ENCODE data around the gene TBPL1. TPM values are rescaled to one million over a fixed set of nuclear protein-coding genes. Genes with fewer than 3 reads are reported as not detected.

Gene TBPL1
- total and polyA plus RNA-seq, 2 of the 8 experiments (the other 6 are each of a cell fraction or from before 2014, with no cell fraction given), result 32.5 to 67.0 TPM

- CTCF ChIA-PET (ENCODE audit: partially characterized antibody), result interaction anchor here (0.8 to 6.5 kb wide), 16 partner anchors 10 to 93 kb away, joined by 3 to 45 read pairs (median 4); no protein-coding TSS in a partner anchor
- Histone ChIP-seq H3K9me3 (ENCODE audit: insufficient read depth in 2 of 2, low read depth in 1 of 2, low read length in 1 of 2) (no peaks in the 10 kb centered on the region), H4K20me1 (replicated peaks in 1 of 2; ENCODE audit: control insufficient read depth in 1 of 2, insufficient read depth in 2 of 2, low read length in 2 of 2) (no peaks in the 10 kb centered on the region), H3K27me3 (replicated peaks in 1 of 4; ENCODE audit: control insufficient read depth in 3 of 4, extremely low read depth in 1 of 4, insufficient read depth in 3 of 4, low read length in 3 of 4) (no peaks in the 10 kb centered on the region), H2AK5ac (ENCODE audit: low read depth, low read length) (no peak overlapping the region), H3K14ac (ENCODE audit: insufficient read length) (no peak overlapping the region), H3K23me2 (ENCODE audit: low read depth, low read length) (no peaks in the 10 kb centered on the region), H4K8ac (ENCODE audit: extremely low read depth, insufficient read depth, low read length) (no peak overlapping the region), H3K4ac (replicated peaks; ENCODE audit: insufficient read length, low read depth, low read length) (no peak overlapping the region), H2BK5ac (ENCODE audit: low read depth, low read length) (no peak overlapping the region), H3K4me1 (replicated peaks in 1 of 4; ENCODE audit: control insufficient read depth in 3 of 4, insufficient read depth in 4 of 4, low read length in 3 of 4) (peaks cover 0 to 3% (median 1%) of the 10 kb centered on the region in 4 experiments; a peak in 2 of 7 replicates), H2BK12ac (ENCODE audit: low read depth, low read length) (no peak overlapping the region), H2BK120ac (replicated peaks; ENCODE audit: low read depth, low read length) (no peak overlapping the region), H3K27ac (ENCODE audit: low read depth, low read length) (no peak overlapping the region), H3K79me1 (ENCODE audit: low read depth, low read length) (no peaks in the 10 kb centered on the region), H3K56ac (replicated peaks; ENCODE audit: insufficient read length, low read depth, low read length) (no peak overlapping the region), H3K4me3 (ENCODE audit: extremely low read depth in 1 of 4, insufficient read depth in 2 of 4, low read depth in 3 of 4, low read length in 4 of 4) (no peak overlapping the region), H4K91ac (replicated peaks; ENCODE audit: insufficient read length, low read length) (no peak overlapping the region), H3K18ac (ENCODE audit: extremely low read depth, low read length) (no peak overlapping the region), H2AFZ (ENCODE audit: low read length) (no peak overlapping the region), H2BK15ac (ENCODE audit: low read length) (no peak overlapping the region), H3K79me2 (ENCODE audit: control insufficient read depth in 1 of 2, insufficient read depth in 2 of 2, low read length in 2 of 2) (no peaks in the 10 kb centered on the region), H3K36me3 (ENCODE audit: control insufficient read depth in 2 of 4, insufficient read depth in 4 of 4, low read length in 3 of 4) (peaks cover 0 to 3% (median 0%) of the 10 kb centered on the region in 4 experiments; a peak in 1 of 8 replicates), H4K5ac (ENCODE audit: insufficient read length, low read depth, low read length) (no peak overlapping the region), H2BK20ac (ENCODE audit: low read length) (no peak overlapping the region), H3K9ac (replicated peaks in 1 of 4; ENCODE audit: extremely low read depth in 1 of 4, low read depth in 3 of 4, low read length in 3 of 4) (no peak overlapping the region), H3K4me2 (ENCODE audit: insufficient read depth in 1 of 2, low read depth in 2 of 2, low read length in 2 of 2) (no peak overlapping the region), H3K23ac (ENCODE audit: insufficient read length) (no peak overlapping the region)
- WGBS, 2 experiments (ENCODE audit: extremely low coverage in 1 of 2, insufficient coverage in 1 of 2, insufficient read length in 1 of 2, insufficient replicate concordance in 2 of 2, low coverage in 1 of 2, low lambda C conversion rate in 2 of 2, missing lambda C conversion rate in 1 of 2), result 80% methylated on average over 5 of the region's 5 CpGs; no CpG with 5 or more reads in 1 of the 2 experiments
- POLR2A ChIA-PET (ENCODE audit: partially characterized antibody), result interaction anchor here (0.6 to 1.2 kb wide), 2 partner anchors 13 kb away, joined by 3 read pairs; no protein-coding TSS in a partner anchor
- no peak for FAIRE-seq
- no peak for TF ChIP-seq ZNF274 (IDR thresholded peaks at IDR 0.05; ENCODE audit: borderline replicate concordance, extremely low read depth, low read length)
- no peak for TF ChIP-seq CTBP2 (IDR thresholded peaks at IDR 0.05; ENCODE audit: borderline replicate concordance, insufficient read depth, insufficient read length, low read length)
- no peak for TF ChIP-seq SUZ12 (IDR thresholded peaks at IDR 0.05; ENCODE audit: low read length)
- no peak for TF ChIP-seq TCF12 (IDR thresholded peaks at IDR 0.05; ENCODE audit: low read depth, low read length)
- no peak for TF ChIP-seq SIN3A (conservative IDR thresholded peaks at IDR 0.05 in 1 of 2, IDR thresholded peaks at IDR 0.05 in 1 of 2; ENCODE audit: low read depth in 1 of 2, low read length in 2 of 2)
- no peak for DNase-seq (ENCODE audit: low read depth in 1 of 2, low spot score in 2 of 2)
Observed at GRCh38 chr6:134003542-134003951, 50.5 kb downstream of the TBPL1 start.
